CD1c-positive myeloid dendritic cell (primary cell): ENCODE results near the gene SLC51B.
A peak's percentile ranks its signal among the peaks of the same experiment; 100 is the strongest.
"Not testable (repeated sequence)": the region's sequence is repeated elsewhere in the genome, so short reads cannot be mapped to it uniquely, and the experiment has no call there.

Experiments used
- DNase-seq: peaks from one replicate; pipeline ENCODE4 v3.0.0-alpha.2; 2016; ENCODE audit errors: extremely low spot score

Gene SLC51B

GRCh38 chr15:65044724-65045481 lies at the start of gene SLC51B:
TSS of gene SLC51B (plus strand) at chr15:65045387. CDS start at chr15:65050005, 4,618 bp downstream.
- peak; percentile 16 for DNase-seq

GRCh38 chr15:64997066-64997465 lies 48.1 kb upstream of the SLC51B start:
- no peak for DNase-seq

GRCh38 chr15:64997745-64998375 lies 47.3 kb upstream of the SLC51B start:
- no peak for DNase-seq

GRCh38 chr15:65004993-65005392 lies 40.2 kb upstream of the SLC51B start:
- DNase-seq = no peak

DNA sequence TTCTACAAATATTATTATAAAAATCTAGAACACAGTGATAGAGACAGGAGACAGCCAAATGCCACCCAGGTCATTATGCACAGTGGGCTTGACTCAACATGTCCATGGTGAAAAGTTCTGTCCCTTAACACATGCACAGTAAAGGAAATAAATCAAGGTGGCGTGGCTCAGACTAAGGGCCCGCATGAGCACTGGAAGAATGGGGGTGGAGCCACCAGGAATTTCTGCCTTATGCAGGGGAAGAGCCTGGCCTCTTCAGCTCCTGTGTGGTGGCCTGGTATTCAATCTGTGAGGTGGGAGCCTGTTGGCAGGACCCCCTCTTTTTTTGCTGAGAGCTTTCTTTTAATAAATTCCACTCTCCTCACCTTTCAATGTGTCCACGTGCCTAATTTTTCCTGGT lies 38.3 kb upstream of the SLC51B start:
- DNase-seq = no peak

DNA sequence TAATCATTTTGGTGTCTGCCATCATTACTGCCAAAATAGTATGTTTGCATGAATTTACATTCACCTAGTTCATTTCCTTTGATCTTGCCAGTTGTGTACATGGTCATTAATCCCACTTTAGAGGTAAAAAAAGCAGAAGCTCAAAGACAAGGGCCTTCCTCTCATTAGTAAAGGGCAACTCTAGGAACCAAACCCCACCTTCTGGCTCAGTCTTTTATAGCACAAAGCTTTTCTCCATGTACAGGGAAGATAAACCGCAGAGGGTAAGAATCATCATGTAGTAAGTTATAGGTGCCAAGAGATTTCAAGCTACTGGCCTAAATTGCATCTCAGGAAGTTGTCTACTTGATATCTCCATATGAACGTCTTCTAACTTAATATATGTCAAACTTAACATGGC lies 36.2 kb upstream of the SLC51B start:
- peak; percentile 33 for DNase-seq

DNA sequence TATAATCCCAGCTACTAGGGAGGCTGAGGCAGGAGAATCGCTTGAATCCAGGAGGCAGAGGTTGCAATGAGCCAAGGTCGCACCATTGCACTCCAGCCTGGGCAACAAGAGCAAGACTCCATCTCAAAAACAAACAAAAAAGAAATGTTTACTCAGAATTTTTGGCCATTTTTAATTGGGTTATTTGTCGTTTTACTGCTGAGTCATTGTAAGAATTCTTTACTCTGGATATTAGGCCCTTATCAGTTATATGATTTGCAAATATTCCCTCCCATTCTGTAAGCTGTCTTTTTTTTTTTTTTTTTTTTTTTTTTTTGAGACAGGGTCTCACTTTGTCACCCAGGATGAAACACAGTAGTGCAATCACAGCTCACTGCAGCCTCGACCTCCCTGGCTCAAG lies 34.0 kb upstream of the SLC51B start:
- not testable (repeated sequence) for DNase-seq

DNA sequence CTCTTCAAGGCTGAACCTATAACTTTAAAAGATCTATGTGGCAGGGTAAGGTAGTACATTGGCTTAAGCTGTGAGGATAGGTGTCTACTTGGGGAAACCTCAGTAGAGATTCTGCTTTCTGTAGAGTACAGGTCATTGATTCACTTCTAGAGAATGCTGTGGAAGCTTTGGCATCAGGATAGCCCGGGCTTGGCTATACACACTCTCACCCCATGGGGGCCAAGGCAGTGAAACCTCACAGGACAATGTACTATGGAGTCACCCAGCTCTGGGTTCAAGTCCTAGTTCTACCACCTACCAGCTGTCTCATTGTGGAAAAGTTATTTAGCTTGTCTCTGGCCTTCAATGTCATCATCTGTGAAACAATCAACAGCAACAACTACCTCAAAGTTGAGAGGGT lies 24.8 kb upstream of the SLC51B start:
- no peak for DNase-seq

- no peak for DNase-seq
Measured at GRCh38 chr15:65021488-65021887, 23.7 kb upstream of the SLC51B start.

DNA sequence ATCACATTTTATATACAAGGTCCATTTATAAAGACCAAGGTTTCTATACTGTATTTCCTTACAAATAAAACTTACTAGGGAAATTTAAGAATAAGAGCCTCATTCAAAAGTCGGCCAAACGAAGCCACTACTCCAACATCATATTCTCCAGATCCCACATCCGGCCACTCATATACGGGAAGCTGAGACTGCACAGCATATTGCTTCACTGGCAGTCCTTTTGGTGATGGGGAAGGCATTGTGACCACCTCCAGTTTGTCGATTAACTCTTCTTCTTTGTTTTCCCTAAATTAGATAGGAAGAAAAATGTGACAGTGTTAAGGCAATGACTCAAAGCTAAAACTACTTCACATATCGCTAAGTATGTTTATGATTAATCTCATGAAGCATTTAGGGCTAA lies 18.4 kb upstream of the SLC51B start:
- DNase-seq = no peak

GRCh38 chr15:65027593-65027992 lies 17.6 kb upstream of the SLC51B start:
- peak; percentile 68 for DNase-seq

DNA sequence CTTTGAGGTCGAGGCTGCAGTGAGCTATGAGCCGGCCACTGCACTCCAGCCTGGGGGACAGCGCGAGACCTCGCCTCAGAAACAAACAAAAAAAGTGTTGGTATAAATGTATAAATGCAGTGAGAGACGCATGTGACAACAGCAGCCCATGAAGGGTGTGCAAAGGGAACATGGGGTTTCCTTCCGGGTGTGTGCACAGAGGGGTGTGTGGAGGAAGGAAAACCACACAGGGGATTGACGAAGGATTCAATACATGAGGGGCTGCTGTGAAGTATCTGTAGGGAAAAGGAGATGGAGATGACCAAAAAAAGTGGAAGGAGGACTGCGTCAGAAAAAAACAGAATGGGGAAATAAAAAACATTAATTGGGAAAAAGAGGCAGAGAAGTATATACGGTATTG lies 16.8 kb upstream of the SLC51B start:
- DNase-seq = peak; percentile 18

DNA sequence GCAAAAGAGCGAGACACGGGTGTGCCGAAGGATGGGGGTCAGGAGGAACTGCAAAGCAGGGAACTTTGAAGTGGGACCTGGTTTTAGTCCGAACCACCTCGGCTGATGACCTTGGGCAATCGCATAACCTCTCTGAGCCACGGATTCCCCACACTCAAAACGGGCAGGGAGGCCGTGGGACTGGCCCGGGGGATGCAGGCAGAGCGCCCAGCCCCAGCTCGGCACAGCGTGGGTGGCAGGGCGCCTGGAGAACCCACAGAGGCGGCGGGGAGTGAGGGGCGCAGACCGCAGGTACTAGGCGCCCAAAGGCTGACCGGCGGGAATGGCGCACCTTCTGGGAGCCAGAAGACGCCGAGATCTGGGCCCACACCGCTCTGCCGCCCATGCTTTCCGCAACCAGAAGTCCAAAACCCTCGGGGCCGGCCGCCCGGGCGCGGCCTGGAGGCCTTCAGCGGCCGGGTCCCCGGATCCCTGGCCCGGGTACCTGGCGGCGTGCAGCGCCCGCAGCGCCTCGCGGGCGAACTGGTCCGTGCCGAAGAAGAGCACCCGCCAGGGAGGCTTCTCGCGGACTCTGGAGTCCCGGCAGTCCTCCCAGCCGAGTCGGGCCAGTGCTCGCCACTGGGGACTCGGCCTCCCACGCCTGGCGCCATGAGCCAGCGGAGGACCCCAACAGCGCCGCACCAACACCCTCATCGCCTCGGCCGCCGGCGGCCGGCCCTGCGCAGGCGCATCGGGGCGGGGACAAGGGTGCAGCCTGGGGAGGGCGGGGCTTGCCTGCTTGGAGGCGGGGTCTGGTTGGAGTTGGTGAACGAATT lies 16.1 kb upstream of the SLC51B start, which contains the start of gene MTFMT:
TSS of gene MTFMT (minus strand) at position 719 of the 815 bp plus-strand sequence. CDS start at position 693, 26 bp downstream.
- DNase-seq = peak; percentile 92

- DNase-seq = no peak
Measured at GRCh38 chr15:65029736-65030208, 15.4 kb upstream of the SLC51B start.

DNA sequence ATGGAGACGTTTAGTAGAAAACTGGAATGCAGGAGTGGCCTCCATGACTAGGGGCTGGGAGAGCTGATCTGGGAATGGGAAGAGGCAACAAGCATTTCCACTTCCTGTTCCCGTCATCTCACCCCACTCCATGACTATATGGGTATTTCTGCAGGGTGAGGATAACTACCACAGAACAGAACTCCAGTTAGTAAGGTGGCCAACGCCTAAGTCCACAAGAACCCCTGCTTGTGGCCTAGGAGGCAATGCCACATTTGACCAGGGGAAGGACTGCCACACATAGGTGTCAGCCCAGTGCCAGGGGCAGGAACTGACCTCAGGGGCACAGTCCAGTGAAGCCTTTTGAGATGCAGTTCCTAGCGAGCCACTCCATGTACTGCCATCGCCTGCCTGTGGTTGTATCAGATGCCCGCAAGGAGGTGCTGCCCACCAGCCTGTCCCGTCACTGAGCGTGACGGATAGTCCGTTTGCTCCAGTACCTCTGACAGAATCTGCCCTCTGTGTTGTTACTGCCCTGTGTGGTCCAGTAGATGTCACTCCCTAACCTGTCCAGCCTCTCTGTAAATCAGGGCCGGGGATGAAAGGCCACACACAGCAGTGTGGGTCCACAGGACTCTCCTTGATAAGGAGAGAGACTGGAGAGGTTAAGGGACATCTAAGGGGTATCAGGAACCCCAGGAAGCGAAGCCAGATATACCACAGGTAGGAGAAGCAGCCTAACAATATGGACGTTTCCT lies 12.2 kb upstream of the SLC51B start:
- peak; percentile 64 for DNase-seq

DNA sequence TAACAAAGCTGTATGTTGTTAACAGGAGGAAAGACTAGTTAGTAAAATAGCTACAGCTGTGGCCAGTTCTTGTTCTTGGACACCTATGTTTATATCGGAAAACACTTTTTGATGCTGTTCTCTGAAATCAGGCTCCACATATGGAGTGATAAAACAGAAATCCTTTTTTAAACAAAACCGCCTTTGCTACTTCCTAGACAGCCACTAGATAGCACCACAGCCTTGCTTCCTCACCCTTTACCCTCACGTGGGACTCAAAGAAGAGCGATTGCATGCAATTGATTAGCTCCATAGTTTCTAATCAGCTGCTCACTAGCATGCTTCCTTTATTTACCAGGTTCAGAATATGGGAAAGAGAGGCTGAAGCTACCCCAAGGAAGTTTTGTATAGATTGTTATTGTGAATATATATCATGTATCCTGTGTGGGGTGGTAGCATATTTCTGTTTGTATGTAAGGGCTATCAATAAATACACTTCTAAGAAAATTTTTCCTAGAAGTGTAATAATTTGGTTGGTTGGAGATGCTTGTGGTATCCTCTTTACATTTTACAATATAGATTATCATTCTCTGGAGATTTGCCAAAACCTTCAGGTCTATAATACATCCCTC lies 11.4 kb upstream of the SLC51B start:
- peak; percentile 57 for DNase-seq

DNA sequence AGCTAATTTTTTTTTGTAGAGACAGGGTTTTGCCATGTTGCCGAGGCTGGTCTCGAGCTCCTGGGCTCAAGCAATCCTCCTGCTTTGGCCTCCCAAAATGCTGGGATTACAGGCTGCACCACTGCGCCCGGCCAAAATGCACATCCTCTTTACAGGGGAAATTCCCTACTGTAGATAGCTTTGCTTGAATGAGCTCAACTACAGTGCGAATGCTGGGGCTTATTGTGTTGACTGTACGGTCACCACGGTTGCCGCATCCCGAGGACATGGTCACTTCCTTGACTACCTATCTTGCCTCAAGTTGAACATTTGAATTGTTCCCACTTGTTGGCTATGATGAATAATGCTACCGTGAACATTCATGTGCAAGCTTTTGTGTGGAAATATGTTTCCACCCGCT lies 10.5 kb upstream of the SLC51B start:
- DNase-seq = no peak

- no peak for DNase-seq
Measured at GRCh38 chr15:65037309-65037708, 7.9 kb upstream of the SLC51B start.

DNA sequence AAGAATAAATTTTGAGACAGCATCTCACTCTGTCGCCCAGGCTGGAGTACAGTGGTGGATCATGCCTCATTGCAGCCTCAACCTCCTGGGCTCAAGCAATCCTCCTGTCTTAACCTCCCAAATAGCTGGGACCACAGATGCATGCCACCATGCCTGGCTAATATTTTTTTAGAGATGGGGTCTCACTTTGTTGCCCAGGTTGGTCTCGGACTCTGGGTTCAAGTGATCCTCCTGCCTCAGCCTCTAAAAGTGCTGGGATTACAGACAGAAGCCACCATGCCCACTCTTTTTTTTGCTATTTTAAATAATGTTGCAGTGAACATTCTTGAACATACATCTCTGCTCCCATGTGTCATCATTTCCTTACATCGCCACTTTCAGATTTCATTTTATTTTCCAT lies 6.8 kb upstream of the SLC51B start:
- no peak for DNase-seq

GRCh38 chr15:65038836-65039235 lies 6.4 kb upstream of the SLC51B start:
- no peak for DNase-seq

- DNase-seq = no peak
Measured at GRCh38 chr15:65040461-65040860, 4.7 kb upstream of the SLC51B start.
